HepG2 (cell line): ENCODE data around the gene RASL10B. TPM values are rescaled to one million over a fixed set of nuclear protein-coding genes. Genes with fewer than 3 reads are reported as not detected.

Experiments used
- ATAC-seq: fragments of 200-7000 bp; cut with Tn5 transposase; 3 replicates; pipeline ENCODE4 v1.9.1; 2020; ENCODE audit warnings: mild to moderate bottlenecking, moderate library complexity
- BruUV-seq: library from RNA; stranded (reverse); fragments of 400-500 nt; replicated peaks from 2 replicates; lab custom pipeline; 2021; lab: Mats Ljungman, UMichigan
- CTCF ChIA-PET: fragments of 300-600 bp; formaldehyde crosslinking; extraction: SDS; loops from one replicate; lab custom pipeline; 2021; ENCODE audit warnings: low total read pairs, inconsistent platforms, low intra/inter-chr PET ratio; lab: Yijun Ruan, JAX
- POLR2A ChIA-PET: fragments of 350-600 bp; sonication (Branson Sonifier 250); formaldehyde crosslinking; loops from one replicate; lab custom pipeline; 2020; ENCODE audit warnings: antibody characterized with exemption, inconsistent platforms; lab: Yijun Ruan, JAX
- DNase-seq: peaks from one replicate; pipeline ENCODE4 v3.0.0-alpha.2; 2015; ENCODE audit warnings: low spot score
- FAIRE-seq: peaks from 3 replicates; lab custom pipeline; 2011; peaks lifted over from hg19 to GRCh38; lab: Jason Lieb, UNC
- H2AFZ ChIP-seq: one replicate; pipeline ENCODE4 v1.6.1; 2011; ENCODE audit warnings: low read length, inconsistent platforms
- H3K27ac ChIP-seq: fragments of 300-600 bp; 3 replicates; pipeline ENCODE4 v1.8.0; 2011; ENCODE audit warnings: mixed run types, mild to moderate bottlenecking, mixed read lengths, low read length, inconsistent platforms; ENCODE audit not compliant: insufficient read depth; ENCODE audit errors: extremely low read length
- H3K27me3 ChIP-seq, 2 experiments: fragments of 200-600 bp in 1 of 2; 2 replicates in 1 of 2; 3 replicates in 1 of 2; pipeline versions ENCODE4 v1.6.0 to v1.8.0; 2011; ENCODE audit warnings: low read length in 2 of 2, mild to moderate bottlenecking in 2 of 2, moderate library complexity in 2 of 2, inconsistent platforms in 1 of 2; ENCODE audit not compliant: insufficient read depth in 2 of 2, control insufficient read depth in 1 of 2
- H3K36me3 ChIP-seq, 2 experiments: fragments of 200-600 bp in 1 of 2; replicated peaks in 1 of 2; 2 replicates in 1 of 2; 3 replicates in 1 of 2; pipeline versions ENCODE4 v1.5.1 to v1.8.0; 2011; ENCODE audit warnings: low read length in 2 of 2, inconsistent platforms in 1 of 2; ENCODE audit not compliant: insufficient read depth in 2 of 2, control insufficient read depth in 1 of 2
- H3K4me1 ChIP-seq: 2 replicates; pipeline ENCODE4 v1.5.1; 2012; ENCODE audit warnings: low read length, inconsistent platforms; ENCODE audit not compliant: insufficient read depth
- H3K4me2 ChIP-seq: 2 replicates; pipeline ENCODE4 v1.6.0; 2011; ENCODE audit warnings: low read depth, low read length, inconsistent platforms
- H3K4me3 ChIP-seq, 3 experiments: fragments of 200-600 bp in 1 of 3; sonication (generic), shearing (Covaris generic) in 1 of 3; replicated peaks in 1 of 3; 2 replicates each; pipeline ENCODE4 v1.5.1; 2011 to 2016; ENCODE audit warnings: low read length in 3 of 3, inconsistent platforms in 2 of 3, low read depth in 2 of 3, mild to moderate bottlenecking in 2 of 3, control low read depth in 1 of 3, mixed read lengths in 1 of 3; ENCODE audit not compliant: insufficient read depth in 1 of 3
- H3K79me2 ChIP-seq: one replicate; pipeline ENCODE4 v1.6.1; 2011; ENCODE audit warnings: low read length, inconsistent platforms; ENCODE audit not compliant: insufficient read depth
- H3K9ac ChIP-seq: 2 replicates; pipeline ENCODE4 v1.6.0; 2011; ENCODE audit warnings: mild to moderate bottlenecking, low read depth, low read length, inconsistent platforms; ENCODE audit not compliant: insufficient read depth
- H3K9me3 ChIP-seq: 2 replicates; pipeline ENCODE4 v1.5.1; 2012; ENCODE audit warnings: mild to moderate bottlenecking, low read length
- H4K20me1 ChIP-seq: 2 replicates; pipeline ENCODE4 v1.6.0; 2011; ENCODE audit warnings: inconsistent platforms, mild to moderate bottlenecking, low read length, moderate library complexity; ENCODE audit not compliant: insufficient read depth
- ATAD3A ChIP-seq: sonication (generic); formaldehyde crosslinking; IDR thresholded peaks from 2 replicates; pipeline ENCODE4 v1.4.0; 2020; ENCODE audit warnings: missing genetic modification reagents
- CERS6 ChIP-seq: sonication (generic); formaldehyde crosslinking; IDR thresholded peaks from 2 replicates; pipeline ENCODE4 v1.5.0; 2020; ENCODE audit warnings: missing genetic modification reagents
- HMGXB3 ChIP-seq: sonication (generic); formaldehyde crosslinking; IDR thresholded peaks from 2 replicates; pipeline ENCODE4 v1.4.0; 2020; ENCODE audit warnings: missing genetic modification reagents, borderline replicate concordance
- KDM1A ChIP-seq: IDR thresholded peaks from 2 replicates; pipeline ENCODE4 v1.6.1; 2016; ENCODE audit warnings: missing compliant biosample characterization
- MED13 ChIP-seq: sonication (generic); formaldehyde crosslinking; IDR thresholded peaks from 2 replicates; pipeline ENCODE4 v1.5.0; 2020; ENCODE audit warnings: missing genetic modification reagents
- MXI1 ChIP-seq: IDR thresholded peaks from 3 replicates; pipeline ENCODE4 v1.6.1; 2012; ENCODE audit warnings: low read depth, low read length, inconsistent platforms, borderline replicate concordance
- NR3C1 ChIP-seq: sonication (generic); formaldehyde crosslinking; IDR thresholded peaks from 2 replicates; pipeline ENCODE4 v1.4.0; 2020; ENCODE audit warnings: missing genetic modification reagents
- PBX2 ChIP-seq: IDR thresholded peaks from 2 replicates; pipeline ENCODE4 v1.6.1; 2016; ENCODE audit warnings: control low read depth
- RFXAP ChIP-seq: sonication (generic); formaldehyde crosslinking; IDR thresholded peaks from 2 replicates; pipeline ENCODE4 v1.4.0; 2020; ENCODE audit warnings: missing genetic modification reagents, borderline replicate concordance
- SIN3B ChIP-seq: fragments of 150-350 bp; IDR thresholded peaks from 2 replicates; pipeline ENCODE4 v1.6.1; 2014; ENCODE audit warnings: low read length
- SKIL ChIP-seq: sonication (generic); formaldehyde crosslinking; IDR thresholded peaks from 2 replicates; pipeline ENCODE4 v1.8.0; 2022; ENCODE audit warnings: missing genetic modification reagents, mild to moderate bottlenecking, moderate library complexity, borderline replicate concordance
- SNAI1 ChIP-seq: sonication (generic); formaldehyde crosslinking; IDR thresholded peaks from 2 replicates; pipeline ENCODE4 v1.5.0; 2020; ENCODE audit warnings: mild to moderate bottlenecking, missing genetic modification reagents, borderline replicate concordance
- U2AF1 ChIP-seq: fragments of 200-400 bp; formaldehyde crosslinking; optimal IDR thresholded peaks from 2 replicates; pipeline ENCODE3; 2017; ENCODE audit warnings: mild to moderate bottlenecking, low read depth, low read length
- XRCC5 ChIP-seq: fragments of 200-400 bp; formaldehyde crosslinking; optimal IDR thresholded peaks from 2 replicates; pipeline ENCODE3; 2017; ENCODE audit warnings: mild to moderate bottlenecking, low read length
- ZNF101 ChIP-seq: sonication (generic); formaldehyde crosslinking; IDR thresholded peaks from 2 replicates; pipeline ENCODE4 v1.4.0; 2020; ENCODE audit warnings: mild to moderate bottlenecking, low read depth, missing genetic modification reagents, borderline replicate concordance
- ZUFSP ChIP-seq: sonication (generic); formaldehyde crosslinking; IDR thresholded peaks from 2 replicates; pipeline ENCODE4 v1.9.0; 2021; ENCODE audit warnings: missing genetic modification reagents, mild to moderate bottlenecking, borderline replicate concordance
- WGBS: methylation state at CpG from one replicate; pipeline ENCODE4 v1.1.6; 2017; ENCODE audit warnings: low lambda C conversion rate; 5-methylcytosine and 5-hydroxymethylcytosine counted together
- in situ Hi-C: cut with HindIII; loops from 2 replicates; pipeline ENCODE4 v1.10.0; 2017; ENCODE audit warnings: low pct_unique_long_range_greater_than_20kb; ENCODE audit not compliant: extremely low pct_ligation_motif_present
- intact Hi-C: fragments of 100-400 bp; cut with micrococcal nuclease; formaldehyde crosslinking; loops from one replicate; pipeline ENCODE4 v1.10.0; 2022; ENCODE audit not compliant: unreplicated experiment
- polyA plus RNA-seq, 8 experiments: library from polyadenylated mRNA; depleted of rRNA in 3 of 8; stranded (reverse) in 7 of 8; unstranded in 1 of 8; fragments of >200 nt; fragmentation: Illumina TruSeq in 4 of 8; extraction: Trizol in 4 of 8; gene quantifications; 2 replicates each; pipeline versions ENCODE4 v1.2.1 to v1.2.3, GENCODE V29; 2011 to 2016; ENCODE audit warnings: low read depth in 4 of 8, missing spikeins in 1 of 8, mixed read lengths in 1 of 8; ENCODE audit not compliant: insufficient read depth in 1 of 8
- total RNA-seq, 5 experiments: library from RNA; depleted of rRNA; stranded (reverse); fragments of >200 nt; fragmentation: Illumina TruSeq; extraction: Trizol; gene quantifications; 2 replicates each; pipeline ENCODE4 v1.2.3, GENCODE V29; 2016; ENCODE audit warnings: low read depth in 1 of 5

The RASL10B gene
- total and polyA plus RNA-seq, 2 of the 13 experiments (the other 11 are each of a cell fraction or from before 2014, with no cell fraction given), result 8.8 to 11.0 TPM

GRCh38 chr17:35694906-35695305 lies 36.5 kb upstream of the RASL10B start:
- DNase-seq (no peak), ATAC-seq (no peak), FAIRE-seq (no peak)
- Histone ChIP-seq H3K4me3 (no peak overlapping the region), H3K79me2 (no peaks in the 10 kb centered on the region), H3K27me3 (no peaks in the 10 kb centered on the region), H2AFZ (no peak overlapping the region), H4K20me1 (no peaks in the 10 kb centered on the region), H3K9me3 (no peaks in the 10 kb centered on the region), H3K4me2 (no peak overlapping the region), H3K4me1 (no peaks in the 10 kb centered on the region), H3K9ac (no peak overlapping the region), H3K27ac (no peak overlapping the region), H3K36me3 (peaks cover 8 to 34% of the 10 kb centered on the region in 2 experiments; a peak in 4 of 5 replicates)
- 96% methylated on average over 2 of the region's 2 CpGs for WGBS
- no TSS peak for BruUV-seq
- CTCF ChIA-PET, result no interaction called here
- intact Hi-C loops (no loop called here), in situ Hi-C loops (no loop called here)
- POLR2A ChIA-PET, result no interaction called here
- no peak for TF ChIP-seq MED13 (CRISPR knock-in tag)
- no peak for TF ChIP-seq ZNF101 (CRISPR knock-in tag)
- no peak for TF ChIP-seq MXI1
- TF ChIP-seq SNAI1 (CRISPR knock-in tag), result no peak
- no peak for TF ChIP-seq U2AF1
- no peak for TF ChIP-seq NR3C1 (CRISPR knock-in tag)
- TF ChIP-seq XRCC5, result no peak
- TF ChIP-seq PBX2, result no peak
- TF ChIP-seq KDM1A (CRISPR knock-in tag), result no peak
- no peak for TF ChIP-seq SKIL (CRISPR knock-in tag)
- TF ChIP-seq CERS6, result no peak
- TF ChIP-seq RFXAP (CRISPR knock-in tag), result no peak
- no peak for TF ChIP-seq ATAD3A (CRISPR knock-in tag)
- no peak for TF ChIP-seq SIN3B
- TF ChIP-seq ZUFSP (CRISPR knock-in tag), result no peak
- TF ChIP-seq HMGXB3, result no peak
